ENCODE measurements around the gene RALGAPA2.

Gene RALGAPA2

GRCh38 chr20:20687319-20687718 lies 25.1 kb downstream of the RALGAPA2 start:
- H3K4me3 ChIP-seq (ENCODE audit: insufficient read depth, low read length, poor library complexity, severe bottlenecking), result no peak overlapping the region
- no peak overlapping the region for H3K4me2 ChIP-seq (ENCODE audit: low read depth, low read length, poor library complexity, severe bottlenecking)
- H3K36me3 ChIP-seq (ENCODE audit: low read length), result no peaks in the 10 kb centered on the region
- no peaks in the 10 kb centered on the region for H3K9me3 ChIP-seq (ENCODE audit: insufficient read depth, low read length)
- no peaks in the 10 kb centered on the region for H3K27me3 ChIP-seq (ENCODE audit: low read length)
- no peak overlapping the region for H3K9ac ChIP-seq (ENCODE audit: low read length)
- H2AFZ ChIP-seq (ENCODE audit: low read depth, low read length, severe bottlenecking), result no peak overlapping the region
- no peaks in the 10 kb centered on the region for H3K79me2 ChIP-seq (ENCODE audit: insufficient read depth, low read length)
- H3K27ac ChIP-seq (ENCODE audit: low read depth, low read length), result no peak overlapping the region
- H3F3A ChIP-seq (ENCODE audit: insufficient read depth), result no peaks in the 10 kb centered on the region
- H3K9me2 ChIP-seq (replicated peaks; ENCODE audit: insufficient read depth, low read length), result no peaks in the 10 kb centered on the region
- no peaks in the 10 kb centered on the region for H4K20me1 ChIP-seq (ENCODE audit: low read depth, low read length)
- TF ChIP-seq EZH2phosphoT487 (conservative IDR thresholded peaks at IDR 0.05; ENCODE audit: low read length) (no peak), CTCF (IDR thresholded peaks at IDR 0.05; ENCODE audit: insufficient read depth, low read length, poor library complexity, severe bottlenecking) (no peak)

DNA sequence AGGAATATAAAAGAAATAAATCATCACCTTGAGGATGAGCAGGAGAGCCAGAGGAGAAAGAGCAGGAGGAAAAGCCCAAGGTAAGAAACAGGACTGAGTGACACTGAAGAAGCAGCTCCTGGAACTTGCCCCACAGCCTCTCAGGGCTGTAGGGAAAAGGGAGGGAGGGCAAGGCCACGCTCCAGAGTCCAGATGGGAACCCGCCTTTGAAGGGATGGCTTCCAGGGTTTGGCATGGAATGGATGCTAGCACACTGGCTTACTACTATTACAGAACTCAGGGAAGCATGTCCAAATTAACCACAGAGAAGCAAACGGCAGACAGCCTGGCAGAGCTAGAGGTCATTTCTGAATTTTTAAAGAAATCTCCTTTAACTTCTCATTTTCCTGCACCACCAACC lies 26.8 kb downstream of the RALGAPA2 start:
- no peaks in the 10 kb centered on the region for H3K27me3 ChIP-seq (ENCODE audit: low read length)
- no peak overlapping the region for H3K9ac ChIP-seq (ENCODE audit: low read length)
- no peak overlapping the region for H3K4me3 ChIP-seq (ENCODE audit: insufficient read depth, low read length, poor library complexity, severe bottlenecking)
- H3F3A ChIP-seq (ENCODE audit: insufficient read depth), result no peaks in the 10 kb centered on the region
- no peak overlapping the region for H3K27ac ChIP-seq (ENCODE audit: low read depth, low read length)
- H3K9me2 ChIP-seq (replicated peaks; ENCODE audit: insufficient read depth, low read length), result no peaks in the 10 kb centered on the region
- TF ChIP-seq EZH2phosphoT487 (conservative IDR thresholded peaks at IDR 0.05; ENCODE audit: low read length) (no peak), CTCF (IDR thresholded peaks at IDR 0.05; ENCODE audit: insufficient read depth, low read length, poor library complexity, severe bottlenecking) (no peak)
- H3K36me3 ChIP-seq (ENCODE audit: low read length), result no peaks in the 10 kb centered on the region
- H3K4me2 ChIP-seq (ENCODE audit: low read depth, low read length, poor library complexity, severe bottlenecking), result no peak overlapping the region
- H2AFZ ChIP-seq (ENCODE audit: low read depth, low read length, severe bottlenecking), result no peak overlapping the region
- no peaks in the 10 kb centered on the region for H3K79me2 ChIP-seq (ENCODE audit: insufficient read depth, low read length)
- H3K9me3 ChIP-seq (ENCODE audit: insufficient read depth, low read length), result no peaks in the 10 kb centered on the region
- H4K20me1 ChIP-seq (ENCODE audit: low read depth, low read length), result no peaks in the 10 kb centered on the region

GRCh38 chr20:20683481-20684321 lies 28.7 kb downstream of the RALGAPA2 start:
- H3F3A ChIP-seq (ENCODE audit: insufficient read depth), result no peaks in the 10 kb centered on the region
- H4K20me1 ChIP-seq (ENCODE audit: low read depth, low read length), result no peaks in the 10 kb centered on the region
- H3K79me2 ChIP-seq (ENCODE audit: insufficient read depth, low read length), result no peaks in the 10 kb centered on the region
- no peaks in the 10 kb centered on the region for H3K9me3 ChIP-seq (ENCODE audit: insufficient read depth, low read length)
- no peaks in the 10 kb centered on the region for H3K27me3 ChIP-seq (ENCODE audit: low read length)
- H3K4me3 ChIP-seq (ENCODE audit: insufficient read depth, low read length, poor library complexity, severe bottlenecking), result no peak overlapping the region
- H2AFZ ChIP-seq (ENCODE audit: low read depth, low read length, severe bottlenecking), result no peak overlapping the region
- TF ChIP-seq EZH2phosphoT487 (conservative IDR thresholded peaks at IDR 0.05; ENCODE audit: low read length) (no peak), CTCF (IDR thresholded peaks at IDR 0.05; ENCODE audit: insufficient read depth, low read length, poor library complexity, severe bottlenecking) (no peak)
- no peaks in the 10 kb centered on the region for H3K9me2 ChIP-seq (replicated peaks; ENCODE audit: insufficient read depth, low read length)
- no peaks in the 10 kb centered on the region for H3K36me3 ChIP-seq (ENCODE audit: low read length)
- no peak overlapping the region for H3K9ac ChIP-seq (ENCODE audit: low read length)
- H3K4me2 ChIP-seq (ENCODE audit: low read depth, low read length, poor library complexity, severe bottlenecking), result no peak overlapping the region
- H3K27ac ChIP-seq (ENCODE audit: low read depth, low read length), result no peak overlapping the region
